HT-29 (cell line): ENCODE measurements around the gene SIAH1. TPM values are rescaled to one million over a fixed set of nuclear protein-coding genes. Genes with fewer than 3 reads are reported as not detected.
"Not testable (repeated sequence)": the region's sequence is repeated elsewhere in the genome, so short reads cannot be mapped to it uniquely, and the experiment has no call there.

Source experiments
- DNase-seq: peaks from one replicate; pipeline ENCODE4 v3.0.0-alpha.2; 2015; ENCODE audit warnings: low spot score
- total RNA-seq: library from RNA; depleted of rRNA; stranded (reverse); fragments of >200 nt; shearing (Covaris generic); gene quantifications from 2 replicates; pipeline ENCODE4 v1.2.3, GENCODE V29; 2014

The SIAH1 gene
- total RNA-seq, 1 experiment from 2014 or later, result 23.7 TPM

GRCh38 chr16:48366165-48367093, 18.8 kb downstream of the SIAH1 start:
- peak; percentile 78 for DNase-seq

GRCh38 chr16:48365601-48366164, 19.5 kb downstream of the SIAH1 start:
- DNase-seq, result peak; percentile 90

- peak; percentile 58 for DNase-seq
Observed at GRCh38 chr16:48365025-48365600, 20.1 kb downstream of the SIAH1 start.

- DNase-seq, result no peak
Observed at GRCh38 chr16:48361540-48362144, 23.6 kb downstream of the SIAH1 start.

GRCh38 chr16:48361012-48361411, 24.2 kb downstream of the SIAH1 start:
- no peak for DNase-seq

- no peak for DNase-seq
Observed at GRCh38 chr16:48359983-48360382, 25.2 kb downstream of the SIAH1 start.

- DNase-seq, result no peak
Observed at GRCh38 chr16:48358419-48358818, 26.8 kb downstream of the SIAH1 start.

GRCh38 chr16:48356633-48357376, 28.4 kb downstream of the SIAH1 start:
- no peak for DNase-seq

- no peak for DNase-seq
Observed at GRCh38 chr16:48354877-48355855, 30.0 kb downstream of the SIAH1 start.

- DNase-seq, result not testable (repeated sequence)
Observed at GRCh38 chr16:48354385-48354784, 30.8 kb downstream of the SIAH1 start.

- DNase-seq, result peak; percentile 89
Observed at GRCh38 chr16:48353565-48354163, 31.5 kb downstream of the SIAH1 start.

GRCh38 chr16:48352648-48353390, 32.4 kb downstream of the SIAH1 start:
- no peak for DNase-seq

- DNase-seq, result no peak
Observed at GRCh38 chr16:48350736-48351135, 34.5 kb downstream of the SIAH1 start.

GRCh38 chr16:48347980-48348379, 37.2 kb downstream of the SIAH1 start:
- no peak for DNase-seq

- DNase-seq, result no peak
Observed at GRCh38 chr16:48347191-48347865, 37.9 kb downstream of the SIAH1 start.

- DNase-seq, result no peak
Observed at GRCh38 chr16:48342591-48342990, 42.6 kb downstream of the SIAH1 start.

- no peak for DNase-seq
Observed at GRCh38 chr16:48340054-48340453, 45.2 kb downstream of the SIAH1 start.

GRCh38 chr16:48335961-48336360, 49.3 kb downstream of the SIAH1 start:
- DNase-seq, result no peak

GRCh38 chr16:48334325-48334724, 50.9 kb downstream of the SIAH1 start:
- DNase-seq, result no peak
